ENCODE measurements around the gene ZNF784.
A peak's percentile ranks its signal among the peaks of the same experiment; 100 is the strongest.
"Not testable (repeated sequence)": the region's sequence is repeated elsewhere in the genome, so short reads cannot be mapped to it uniquely, and the experiment has no call there.

Gene ZNF784

DNA sequence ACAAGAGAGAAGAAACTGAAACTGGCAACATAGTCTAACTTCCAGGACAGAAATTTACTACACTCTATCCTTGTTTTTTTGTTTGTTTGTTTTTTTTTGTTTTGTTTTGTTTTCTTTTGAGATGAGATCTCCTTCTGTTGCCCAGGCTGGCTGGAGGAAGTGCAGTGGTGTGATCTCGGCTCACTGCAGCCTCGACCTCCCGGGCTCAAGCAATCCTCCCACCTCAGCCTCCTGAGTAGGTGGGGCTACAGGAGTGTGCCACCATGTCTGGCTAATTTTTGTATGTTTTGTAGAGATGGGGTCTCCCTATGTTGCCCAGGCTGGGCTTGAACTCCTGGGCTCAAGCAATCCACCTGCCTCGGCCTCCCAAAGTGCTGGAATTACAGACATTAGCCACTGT, 42.1 kb downstream of the ZNF784 start:
- not testable (repeated sequence) for DNase-seq

DNA sequence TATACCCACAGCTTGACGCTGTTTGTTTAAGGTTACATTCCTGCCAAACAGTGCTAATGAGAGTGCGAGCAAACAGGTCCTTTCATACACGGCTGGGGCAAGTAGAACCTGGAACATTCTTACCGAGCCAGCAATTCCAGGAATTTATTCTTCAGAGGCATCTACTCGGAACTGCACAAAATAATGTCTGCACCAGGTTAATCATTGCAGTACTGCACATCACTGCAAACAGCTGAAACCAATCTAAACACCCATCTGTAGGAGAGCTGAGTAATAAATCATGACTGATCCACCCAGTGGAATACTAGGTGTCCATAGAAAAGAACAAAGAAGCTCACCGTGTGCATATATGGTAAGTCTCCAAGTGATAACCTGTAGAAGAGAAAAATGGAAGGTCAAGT, 42.5 kb downstream of the ZNF784 start:
- DNase-seq: peak; percentile 49

DNA sequence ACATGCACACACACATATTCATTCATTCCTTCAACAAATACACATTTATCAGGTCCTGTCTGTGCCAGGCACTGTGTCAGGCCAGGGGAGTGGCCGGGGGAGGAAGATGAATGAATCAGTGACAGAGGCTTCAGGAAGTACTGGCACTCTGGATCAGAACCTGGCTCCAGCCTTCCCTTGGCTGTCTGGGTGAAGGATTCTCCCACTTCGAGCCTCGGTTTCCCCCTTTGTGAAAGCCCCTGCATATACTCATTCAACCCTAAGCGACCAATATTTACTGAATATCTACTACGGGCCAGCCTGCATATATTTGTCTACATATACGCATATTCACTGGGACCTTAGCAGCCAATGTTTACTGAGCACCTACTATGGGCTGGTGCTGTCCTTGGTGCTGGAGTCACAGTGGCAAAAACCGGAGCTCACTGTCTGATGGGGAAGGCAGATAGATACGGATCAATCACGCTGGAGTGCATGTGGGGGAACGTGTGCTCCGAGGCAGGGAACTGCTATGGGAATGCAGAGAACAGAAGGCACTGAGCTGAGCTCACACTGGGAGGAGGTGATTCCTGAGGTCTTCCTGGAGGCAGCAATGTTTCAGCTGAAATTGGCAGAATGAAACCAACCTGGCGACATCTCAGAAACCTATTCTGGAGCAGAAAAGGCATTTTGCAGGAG, 43.1 kb downstream of the ZNF784 start:
- no peak for DNase-seq

DNA sequence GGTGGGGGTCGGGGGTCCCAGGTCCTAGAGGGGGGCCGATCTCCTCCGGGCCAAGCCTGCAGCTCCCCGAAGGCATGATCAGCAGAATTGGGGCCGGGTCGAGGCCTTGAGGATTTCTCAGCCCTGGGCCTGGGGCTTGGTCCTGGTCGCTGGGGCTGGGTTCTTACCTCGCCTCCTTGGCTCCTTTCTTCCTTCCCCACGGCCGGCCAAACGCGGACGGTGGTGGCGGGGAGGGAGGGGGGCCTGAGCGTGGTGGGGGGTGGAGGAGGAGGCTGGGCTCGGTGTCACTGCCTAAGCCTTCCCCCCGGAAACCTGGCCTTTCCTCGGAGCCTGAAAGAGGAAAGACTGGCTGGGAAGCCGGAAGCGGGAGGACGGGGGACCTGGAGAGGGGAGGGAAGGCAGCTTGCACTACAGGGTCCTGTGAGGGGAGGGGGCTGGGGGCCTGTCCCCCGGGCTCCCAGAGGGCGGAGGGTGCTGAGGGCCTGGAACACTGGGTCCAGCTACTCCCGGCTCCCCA, 43.7 kb downstream of the ZNF784 start, which contains the start of gene ZNF579:
TSS of gene ZNF579 (minus strand) at position 221 of the 517 bp plus-strand sequence. CDS start 1,209 bp downstream, outside the sequence.
- peak; percentile 88 for DNase-seq

DNA sequence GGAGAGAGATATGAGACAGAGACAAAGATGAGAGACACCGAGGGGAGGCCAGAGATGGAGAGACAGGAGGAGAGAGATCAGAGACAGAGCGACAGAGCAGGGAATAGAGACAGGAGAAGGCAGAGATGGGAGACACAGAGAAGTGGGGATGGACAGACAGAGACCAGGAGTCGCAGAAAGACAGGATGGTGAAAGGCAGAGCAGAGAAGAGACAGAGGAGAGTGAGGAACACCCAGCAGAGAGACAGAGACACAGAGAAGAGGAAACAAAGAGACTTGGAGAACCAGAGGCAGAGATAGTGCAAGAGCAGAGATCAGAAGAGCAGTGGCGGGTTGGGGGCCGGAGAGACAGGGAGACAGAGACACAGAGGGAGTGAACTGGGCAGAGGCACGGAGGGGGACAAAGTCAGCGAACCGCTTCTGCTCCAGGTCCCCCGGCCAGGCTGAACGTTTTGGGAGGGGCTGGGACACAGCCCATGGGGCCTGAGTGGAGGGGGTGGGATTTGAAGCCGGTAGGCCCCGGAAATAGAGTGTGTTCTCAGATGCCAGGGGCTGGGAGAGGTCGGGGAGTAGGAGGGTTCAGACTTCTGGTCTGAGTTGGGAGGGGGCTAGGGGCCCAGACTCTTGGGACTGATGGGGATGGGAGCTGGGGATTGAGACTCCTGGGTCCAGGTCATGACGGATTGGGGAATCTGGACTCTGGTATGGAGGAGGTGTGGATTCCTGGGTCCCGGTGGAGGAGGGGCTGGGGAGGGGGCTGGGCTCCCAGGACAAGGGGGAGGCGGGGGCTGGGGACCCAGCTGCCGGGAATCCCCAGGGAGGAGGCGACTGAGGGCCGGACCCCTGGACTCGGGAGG, 44.4 kb downstream of the ZNF784 start:
- peak; percentile 39 for DNase-seq

DNA sequence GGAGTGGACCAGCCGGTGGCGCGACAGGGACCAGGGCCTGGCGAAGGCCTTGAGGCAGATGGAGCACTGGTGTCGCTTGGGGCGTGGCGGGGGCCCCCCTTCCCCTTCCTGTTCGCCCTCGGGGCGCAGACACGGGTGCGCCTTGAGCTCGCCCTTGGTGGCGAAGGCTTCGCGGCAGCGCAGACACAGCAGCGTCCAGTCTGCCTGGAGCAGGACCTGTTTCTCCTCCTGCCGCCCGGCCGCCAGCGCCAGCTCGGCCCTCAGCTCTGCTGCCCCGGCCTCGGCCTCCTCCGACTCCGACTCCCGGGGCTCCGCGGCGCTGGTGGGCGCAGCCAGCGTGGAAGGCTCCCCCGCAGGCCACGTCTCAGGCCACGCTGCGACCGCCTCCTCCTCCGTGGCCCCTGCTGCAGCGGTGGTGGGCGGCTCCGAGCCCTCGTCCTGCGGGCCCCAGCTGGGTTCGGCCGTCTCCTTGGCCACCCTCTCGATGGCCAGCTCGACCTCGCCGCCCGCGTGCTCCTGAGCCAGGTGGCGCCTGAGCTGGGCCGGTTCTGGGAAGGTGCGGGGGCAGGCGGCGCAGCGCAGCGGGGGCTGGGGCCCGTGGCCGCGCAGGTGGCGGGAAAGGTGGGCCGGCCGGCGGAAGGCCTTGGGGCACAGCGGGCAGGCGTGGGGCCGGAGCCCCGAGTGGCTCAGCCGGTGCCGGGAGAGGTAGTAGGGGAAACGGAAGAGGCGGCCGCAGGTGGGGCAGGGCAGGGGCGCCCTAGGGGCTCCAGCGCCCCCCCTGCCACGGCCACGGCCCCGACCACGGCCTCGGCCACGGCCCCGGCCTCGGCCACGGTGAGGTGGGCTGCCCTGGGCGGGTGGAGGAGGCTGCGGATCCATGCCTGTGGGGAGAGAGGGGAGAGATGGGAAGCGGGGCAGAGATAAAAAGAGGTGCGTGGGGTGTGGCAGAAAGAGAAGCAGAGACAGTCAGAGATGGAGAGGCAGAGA, 45.3 kb downstream of the ZNF784 start:
- DNase-seq: no peak

DNA sequence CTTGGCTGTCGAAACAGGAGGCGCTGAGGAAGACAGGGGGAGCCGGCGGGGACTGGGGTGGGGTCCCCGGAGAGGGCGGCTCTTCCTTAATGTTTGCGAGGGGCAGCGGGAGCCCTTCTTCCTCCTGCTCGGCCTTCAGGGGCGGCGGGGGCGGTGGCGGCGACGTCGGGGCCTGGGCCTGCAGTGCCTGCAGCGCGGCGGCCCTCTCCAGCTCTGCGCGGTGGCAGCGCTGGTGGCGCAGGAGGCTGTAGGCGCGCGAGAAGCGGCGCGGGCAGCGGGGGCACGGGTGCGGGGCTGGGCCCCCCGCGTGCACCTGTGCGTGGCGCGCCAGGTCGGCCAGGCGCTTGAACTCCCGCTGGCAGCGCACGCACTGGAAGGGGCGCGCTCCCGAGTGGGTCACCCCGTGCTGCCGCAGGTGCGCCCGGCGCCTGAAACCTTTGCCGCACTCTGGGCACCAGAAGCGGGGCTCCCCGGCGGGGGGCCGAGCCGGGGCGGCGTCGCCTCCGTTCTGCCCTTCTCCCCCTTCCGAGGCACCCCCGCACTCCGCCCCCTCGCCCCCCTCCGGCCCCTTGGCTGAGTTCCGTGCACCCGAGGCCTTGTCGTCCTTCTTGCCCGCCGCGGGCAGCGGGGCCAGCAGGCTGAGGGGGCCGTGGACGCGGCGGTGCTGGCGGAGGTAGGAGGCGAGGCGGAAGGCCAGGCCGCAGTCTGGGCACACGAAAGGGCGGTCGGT, 46.2 kb downstream of the ZNF784 start:
- DNase-seq: no peak

DNA sequence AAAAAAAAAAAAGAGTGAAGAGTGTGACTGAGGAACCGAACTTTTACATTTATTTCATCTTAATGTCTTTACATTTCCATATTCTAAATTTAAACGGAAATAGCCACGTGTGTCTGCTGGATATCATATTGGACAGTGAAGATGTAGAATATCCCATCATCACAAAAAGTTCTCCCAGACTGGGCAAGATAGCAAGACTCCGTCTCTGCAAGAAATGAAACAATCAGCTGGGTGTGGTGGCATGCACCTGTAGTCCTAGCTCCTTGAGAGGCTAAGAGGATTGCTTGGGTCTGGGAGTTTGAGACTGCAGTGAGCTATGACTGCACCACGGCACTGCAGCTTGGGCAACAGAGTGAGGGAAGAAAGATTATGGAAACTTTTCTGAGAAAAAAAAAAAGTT, 47.6 kb downstream of the ZNF784 start:
- no peak for DNase-seq

DNA sequence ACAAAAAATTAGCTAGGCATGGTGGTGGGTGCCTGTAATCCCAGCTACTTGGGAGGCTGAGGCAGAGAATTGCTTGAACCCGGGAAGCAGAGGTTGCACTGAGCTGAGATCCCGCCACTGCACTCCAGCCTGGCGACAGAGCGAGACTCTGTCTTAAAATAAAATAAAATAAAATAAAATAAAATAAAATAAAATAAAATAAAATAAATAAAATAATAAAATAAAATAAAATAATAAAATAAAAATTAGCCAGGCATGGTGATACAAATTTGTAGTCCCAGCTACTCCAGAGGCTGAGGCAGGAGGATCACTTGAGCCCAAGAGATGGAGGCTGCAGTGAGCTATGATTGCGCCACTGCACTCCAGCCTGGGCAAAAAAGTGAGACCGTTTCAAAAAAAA, 50.4 kb downstream of the ZNF784 start:
- not testable (repeated sequence) for DNase-seq
